HG02678 (cell line): ENCODE data around the gene CALHM6.
"Not testable (repeated sequence)": the region's sequence is repeated elsewhere in the genome, so short reads cannot be mapped to it uniquely, and the experiment has no call there.

Experiments
- ATAC-seq: cut with Tn5 transposase; IDR thresholded peaks from one replicate; pipeline ENCODE4 v1.9.1; 2021; ENCODE audit warnings: mild to moderate bottlenecking, moderate library complexity; ENCODE audit not compliant: unreplicated experiment

The CALHM6 gene

GRCh38 chr6:116475141-116475540 lies 14.0 kb downstream of the CALHM6 start:
- no peak for ATAC-seq

DNA sequence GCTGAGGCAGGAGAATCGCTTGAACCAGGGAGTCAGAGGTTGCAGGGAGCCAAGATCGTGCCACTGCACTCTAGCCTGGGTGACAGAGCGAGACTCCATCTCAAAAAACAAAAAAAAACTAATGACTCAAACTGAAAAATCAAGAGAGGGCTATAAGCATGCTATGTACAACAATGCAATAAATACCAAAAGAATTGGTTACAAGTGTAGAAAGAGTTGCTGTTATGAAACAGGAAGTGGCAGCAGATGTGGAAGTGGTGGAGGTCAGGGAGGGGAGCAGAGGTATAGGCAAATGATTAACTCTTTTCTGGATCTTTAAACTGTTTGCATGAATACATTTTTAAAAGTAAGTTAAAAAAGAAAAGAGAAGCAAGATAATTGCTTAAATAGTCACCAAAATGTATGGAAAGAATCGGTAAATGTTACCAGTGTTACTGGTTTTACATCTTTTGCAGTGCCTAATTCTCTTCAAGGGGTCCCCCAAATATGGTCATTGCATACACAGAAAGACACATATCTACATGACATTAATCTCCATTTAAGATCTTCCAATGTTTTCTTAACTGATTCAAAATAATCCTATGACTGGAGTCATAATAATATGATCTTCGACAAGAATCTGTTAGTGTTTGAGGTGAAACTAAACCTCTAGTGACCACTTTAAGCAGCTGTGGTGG lies 15.0 kb downstream of the CALHM6 start:
- ATAC-seq: peak; percentile 100

DNA sequence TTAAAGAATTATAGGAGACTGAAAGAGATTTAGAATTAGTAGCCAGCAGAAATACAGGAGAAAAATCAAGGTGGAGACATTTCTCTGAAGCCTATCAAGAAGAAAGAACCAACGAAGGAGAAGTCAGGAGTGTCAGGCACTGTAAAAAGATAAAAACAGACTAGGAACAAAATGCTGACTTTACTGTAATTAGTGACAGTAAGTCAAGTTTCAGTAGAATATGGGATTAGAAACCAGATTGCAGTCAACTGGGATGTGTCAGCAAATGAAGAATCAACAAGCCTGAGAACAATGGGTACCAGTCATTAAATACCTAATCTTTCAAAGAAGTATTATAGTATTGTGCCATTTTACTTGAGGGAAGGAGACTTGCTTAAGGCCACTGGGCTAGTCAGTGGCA lies 21.6 kb downstream of the CALHM6 start:
- ATAC-seq: no peak

GRCh38 chr6:116483616-116484015 lies 22.4 kb downstream of the CALHM6 start:
- ATAC-seq: no peak

- no peak for ATAC-seq
Observed at GRCh38 chr6:116485559-116486184, 24.5 kb downstream of the CALHM6 start.

GRCh38 chr6:116491610-116492330 lies 30.6 kb downstream of the CALHM6 start:
- no peak for ATAC-seq

DNA sequence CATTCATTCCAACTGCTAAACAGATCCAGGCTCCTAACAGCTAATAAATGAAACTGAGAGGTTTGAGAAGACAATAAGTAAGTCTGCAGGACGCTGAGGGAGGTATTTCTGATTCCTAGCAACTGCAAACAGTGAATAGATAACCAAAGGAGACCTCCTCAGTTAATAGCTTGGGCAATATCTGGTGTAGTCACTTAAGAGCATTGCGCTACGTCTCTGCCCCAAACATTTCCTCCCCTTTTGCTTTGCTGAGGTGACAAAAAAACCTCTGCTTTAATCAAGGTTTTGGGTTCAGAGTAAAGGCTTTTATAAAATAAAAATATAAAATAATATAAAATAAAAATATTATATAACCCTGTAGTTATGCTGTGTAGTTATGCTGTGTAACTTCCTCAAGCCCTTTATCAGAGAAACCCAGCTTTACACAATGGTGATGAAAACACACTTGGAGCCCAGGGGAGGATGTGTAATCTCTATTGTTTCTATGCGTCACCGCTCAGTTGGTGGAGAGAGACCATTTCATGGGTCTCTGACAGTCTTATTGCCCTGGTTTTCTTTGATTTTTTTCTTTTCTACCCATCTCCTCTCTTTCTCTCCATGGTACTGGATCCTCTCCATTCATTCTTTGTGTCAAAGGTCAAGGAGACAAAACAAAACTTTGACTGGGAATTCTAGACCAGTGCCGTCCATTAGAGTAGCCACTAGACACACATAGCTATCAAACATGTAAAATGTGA lies 31.3 kb downstream of the CALHM6 start:
- ATAC-seq: no peak

DNA sequence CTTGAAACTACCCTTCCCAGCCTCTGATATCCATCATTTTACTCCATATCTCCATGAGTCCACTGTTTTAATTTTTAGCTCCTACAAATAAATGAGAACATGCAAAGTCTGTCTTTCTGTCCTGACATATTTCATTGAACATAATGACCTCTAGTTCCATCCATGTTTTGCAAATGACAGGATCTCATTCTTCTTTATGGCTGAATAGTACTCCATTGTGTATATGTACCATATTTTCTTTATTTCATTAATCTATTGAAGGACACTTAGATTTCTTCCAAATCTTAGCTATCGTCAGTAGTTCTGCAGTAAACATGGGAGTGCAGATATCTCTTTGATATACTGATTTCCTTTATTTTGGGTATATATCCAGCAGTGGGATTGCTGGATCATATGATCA lies 34.0 kb downstream of the CALHM6 start:
- not testable (repeated sequence) for ATAC-seq

GRCh38 chr6:116497113-116497676 lies 36.0 kb downstream of the CALHM6 start:
- ATAC-seq: no peak

DNA sequence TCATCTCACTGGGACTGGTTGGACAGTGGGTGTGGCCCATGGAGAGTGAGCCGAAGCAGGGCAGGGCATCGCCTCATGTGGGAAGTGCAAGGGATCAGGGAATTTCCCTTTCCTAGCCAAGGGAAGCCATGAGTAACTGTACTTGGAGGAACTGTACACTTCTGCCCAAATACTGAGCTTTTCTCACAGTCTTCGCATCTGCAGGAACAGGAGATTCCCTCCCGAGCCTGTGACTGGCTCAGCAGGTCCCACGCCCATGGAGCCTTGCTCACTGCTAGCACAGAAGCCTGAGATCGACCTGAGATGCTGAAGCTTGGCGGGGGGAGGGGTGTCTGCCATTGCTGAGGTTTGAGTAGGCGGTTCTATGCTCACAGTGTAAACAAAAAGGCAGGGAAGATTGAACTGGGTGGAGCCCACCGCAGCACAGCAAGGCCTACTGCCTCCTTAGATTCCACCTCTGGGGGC lies 39.8 kb downstream of the CALHM6 start:
- no peak for ATAC-seq

DNA sequence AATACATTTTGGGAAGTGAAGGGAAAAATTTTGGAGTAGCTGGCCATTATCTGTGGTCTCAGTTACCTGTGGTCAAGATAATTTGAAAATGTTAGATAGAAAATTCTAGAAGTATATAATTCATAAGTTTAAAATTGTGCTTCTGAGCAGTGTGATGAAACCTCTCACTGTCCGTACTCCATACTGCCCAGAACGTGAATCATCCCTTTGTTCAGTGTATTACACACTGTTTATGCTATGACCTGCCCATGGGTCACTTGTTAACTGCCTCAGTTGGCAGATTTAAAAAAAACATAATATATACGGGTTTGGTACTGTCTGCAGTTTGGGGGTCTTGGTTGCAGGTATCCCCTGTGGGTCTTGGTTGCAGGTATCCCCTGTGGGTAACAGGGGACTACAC lies 46.1 kb downstream of the CALHM6 start:
- ATAC-seq: no peak

- ATAC-seq: no peak
Observed at GRCh38 chr6:116508527-116508926, 47.4 kb downstream of the CALHM6 start.

DNA sequence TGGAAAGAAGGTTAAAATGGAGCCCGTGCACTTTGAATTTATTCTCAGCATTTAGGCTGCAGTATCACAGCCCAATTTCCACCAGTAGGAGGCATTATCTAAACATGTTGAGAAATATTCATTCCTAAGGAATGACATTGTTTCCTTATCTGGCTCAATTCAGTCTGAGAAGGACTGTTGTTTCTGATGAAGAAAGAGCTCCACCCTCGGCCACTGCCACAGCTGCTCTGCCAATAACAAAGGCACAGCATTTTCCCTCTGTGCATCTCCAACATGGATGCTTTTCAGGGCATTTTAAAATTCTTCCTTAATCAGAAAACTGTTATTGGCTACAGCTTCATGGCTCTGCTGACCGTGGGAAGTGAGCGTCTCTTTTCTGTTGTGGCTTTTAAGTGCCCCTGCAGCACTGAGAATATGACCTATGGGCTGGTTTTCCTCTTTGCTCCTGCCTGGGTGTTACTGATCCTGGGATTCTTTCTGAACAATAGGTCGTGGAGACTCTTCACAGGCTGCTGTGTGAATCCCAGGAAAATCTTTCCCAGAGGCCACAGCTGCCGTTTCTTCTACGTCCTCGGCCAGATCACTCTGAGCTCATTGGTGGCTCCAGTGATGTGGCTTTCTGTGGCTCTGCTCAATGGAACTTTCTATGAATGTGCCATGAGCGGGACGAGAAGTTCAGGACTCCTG lies 50.4 kb downstream of the CALHM6 start, which contains the start of gene CALHM5:
Gene CALHM5, plus strand, starts transcription at position 216 of the 687 bp plus-strand sequence. Its CDS starts 58 bp downstream, at position 274.
- no peak for ATAC-seq

DNA sequence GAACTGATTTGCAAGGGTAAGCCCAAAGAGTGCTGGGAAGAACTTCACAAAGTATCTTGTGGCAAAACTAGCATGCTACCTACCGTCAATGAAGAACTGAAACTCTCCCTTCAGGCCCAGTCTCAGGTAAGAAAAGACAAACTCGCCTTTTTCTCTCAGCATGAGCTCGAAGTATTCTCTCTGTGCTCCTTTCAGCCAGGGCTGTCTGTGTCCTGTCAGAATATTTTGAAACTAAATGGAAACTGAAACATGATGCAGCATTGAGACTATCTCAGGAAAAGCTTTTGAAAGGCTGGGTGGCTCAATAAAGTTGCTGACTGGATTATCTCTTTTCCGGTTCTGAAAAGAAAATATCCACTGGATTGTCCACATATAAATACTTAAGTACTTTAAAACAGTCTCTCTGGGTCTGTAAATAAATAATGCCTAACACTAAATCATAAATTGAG lies 51.0 kb downstream of the CALHM6 start:
- peak; percentile 82 for ATAC-seq

DNA sequence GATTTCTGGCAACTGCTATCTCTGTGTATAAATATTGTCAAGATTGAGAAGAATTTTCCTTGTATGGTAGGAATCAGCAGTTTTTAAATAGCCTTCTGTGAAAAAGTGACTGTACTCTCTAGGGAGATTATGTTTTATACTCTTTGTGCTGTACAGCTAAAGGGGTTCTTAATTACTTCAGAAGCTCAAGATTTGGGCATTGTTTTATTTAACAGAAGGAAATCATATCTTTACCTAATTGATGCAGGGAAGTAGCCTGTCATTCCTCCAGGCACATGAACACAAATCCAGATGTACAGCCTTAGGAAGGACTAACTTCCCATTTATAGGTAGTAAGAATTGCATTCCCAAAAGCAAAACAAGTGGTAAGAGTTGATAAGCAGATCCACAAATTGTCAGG lies 51.6 kb downstream of the CALHM6 start:
- no peak for ATAC-seq
